NB4 (cell line): ENCODE results near the gene ISM1.

Experiments
- DNase-seq: peaks from one replicate; pipeline ENCODE4 v3.0.0; 2010; ENCODE audit warnings: low read depth
- H3K4me3 ChIP-seq: one replicate; pipeline ENCODE4 v1.5.1; 2011; ENCODE audit warnings: mild to moderate bottlenecking, low read depth, low read length, moderate library complexity
- CTCF ChIP-seq: IDR thresholded peaks from one replicate; pipeline ENCODE4 v1.5.1; 2012; ENCODE audit warnings: low read depth, low read length
- MAX ChIP-seq: IDR thresholded peaks from 2 replicates; pipeline ENCODE4 v1.6.1; 2011; ENCODE audit warnings: low read depth, low read length
- MYC ChIP-seq: IDR thresholded peaks from 2 replicates; pipeline ENCODE4 v1.6.1; 2011; ENCODE audit warnings: low read depth, low read length
- POLR2A ChIP-seq: IDR thresholded peaks from 2 replicates; pipeline ENCODE4 v1.6.1; 2011; ENCODE audit warnings: mild to moderate bottlenecking; ENCODE audit not compliant: insufficient read length; ENCODE audit errors: extremely low read depth

ISM1 gene

GRCh38 chr20:13222319-13222716, 1.2 kb downstream of the ISM1 start:
- no peak overlapping the region for H3K4me3 ChIP-seq
- TF ChIP-seq CTCF: no peak
- no peak for TF ChIP-seq POLR2A
- no peak for TF ChIP-seq MYC
- no peak for TF ChIP-seq MAX
- DNase-seq: no peak

GRCh38 chr20:13223736-13224520, 2.9 kb downstream of the ISM1 start:
- DNase-seq: no peak
- TF ChIP-seq MYC (no peak), MAX (no peak), CTCF (no peak), POLR2A (no peak)
- H3K4me3 ChIP-seq: no peak overlapping the region

- TF ChIP-seq POLR2A (no peak), CTCF (no peak), MAX (no peak), MYC (no peak)
- no peak for DNase-seq
- no peak overlapping the region for H3K4me3 ChIP-seq
Measured at GRCh38 chr20:13226367-13226766, 5.3 kb downstream of the ISM1 start.

- TF ChIP-seq POLR2A: no peak
- no peak for TF ChIP-seq MYC
- TF ChIP-seq CTCF: no peak
- TF ChIP-seq MAX: no peak
- DNase-seq: no peak
- H3K4me3 ChIP-seq: no peak overlapping the region
Measured at GRCh38 chr20:13228771-13229170, 7.7 kb downstream of the ISM1 start.

GRCh38 chr20:13229538-13229937, 8.5 kb downstream of the ISM1 start:
- TF ChIP-seq MAX: no peak
- no peak for TF ChIP-seq CTCF
- no peak for TF ChIP-seq MYC
- no peak for DNase-seq

More at GRCh38 chr20:13229538-13229937, 8.5 kb downstream of the ISM1 start:
- H3K4me3 ChIP-seq: no peak overlapping the region
